ENCODE measurements around the gene SORCS1. TPM values are rescaled to one million over a fixed set of nuclear protein-coding genes. Genes with fewer than 3 reads are reported as not detected.

The SORCS1 gene
- total RNA-seq, 6 experiments from 2014 or later = 0.09 to 0.14 (median 0.10) TPM; not detected in 3

DNA sequence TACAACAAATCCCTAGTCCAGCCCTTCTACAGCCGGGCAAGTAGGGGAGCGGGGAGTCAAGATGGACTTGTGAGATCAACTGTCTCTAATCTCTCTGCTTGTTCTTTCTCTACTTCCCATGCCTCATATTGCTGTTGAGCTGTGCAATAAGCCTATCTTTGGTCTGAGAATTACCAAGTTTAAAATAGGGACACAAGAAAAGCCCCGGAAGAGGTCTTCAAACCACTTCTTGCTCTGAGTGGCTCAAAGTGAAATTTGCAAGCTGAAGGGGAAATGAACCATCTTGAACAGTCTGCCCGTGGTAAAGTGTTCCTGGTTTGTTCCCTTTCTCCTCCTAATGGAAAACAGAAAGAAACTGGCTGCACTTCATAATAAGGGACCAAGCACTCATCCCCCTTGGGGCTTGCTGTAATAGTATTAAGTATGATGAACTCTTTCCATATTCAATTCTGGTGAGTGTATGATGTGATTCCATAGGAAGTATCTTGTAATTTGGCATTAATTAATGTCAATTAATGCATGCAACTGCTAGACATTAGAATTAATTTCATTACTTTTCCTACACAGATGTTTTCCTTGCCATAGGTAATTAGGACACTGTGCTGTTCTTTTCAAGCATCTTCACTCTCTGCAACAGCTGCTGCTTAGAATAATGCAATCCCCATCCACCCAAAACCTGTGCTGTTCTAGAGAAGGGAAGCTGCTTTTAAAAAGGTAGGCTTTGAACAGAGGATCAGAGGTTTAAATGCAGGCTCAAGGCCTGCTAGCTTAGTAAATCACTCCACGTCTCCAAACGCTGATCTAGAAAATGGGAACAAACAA is 449.6 kb downstream of the SORCS1 start:
- DNase-seq = no peak
- peaks cover 4% of the 10 kb centered on the region; the same call in 1 of the 2 replicates for H3K9me3 Mint-ChIP-seq
- no peaks in the 10 kb centered on the region for H3K36me3 Mint-ChIP-seq (ENCODE audit: low read depth)
- H3K4me3 Mint-ChIP-seq = no peak overlapping the region
- TF ChIP-seq, protein P1, sequence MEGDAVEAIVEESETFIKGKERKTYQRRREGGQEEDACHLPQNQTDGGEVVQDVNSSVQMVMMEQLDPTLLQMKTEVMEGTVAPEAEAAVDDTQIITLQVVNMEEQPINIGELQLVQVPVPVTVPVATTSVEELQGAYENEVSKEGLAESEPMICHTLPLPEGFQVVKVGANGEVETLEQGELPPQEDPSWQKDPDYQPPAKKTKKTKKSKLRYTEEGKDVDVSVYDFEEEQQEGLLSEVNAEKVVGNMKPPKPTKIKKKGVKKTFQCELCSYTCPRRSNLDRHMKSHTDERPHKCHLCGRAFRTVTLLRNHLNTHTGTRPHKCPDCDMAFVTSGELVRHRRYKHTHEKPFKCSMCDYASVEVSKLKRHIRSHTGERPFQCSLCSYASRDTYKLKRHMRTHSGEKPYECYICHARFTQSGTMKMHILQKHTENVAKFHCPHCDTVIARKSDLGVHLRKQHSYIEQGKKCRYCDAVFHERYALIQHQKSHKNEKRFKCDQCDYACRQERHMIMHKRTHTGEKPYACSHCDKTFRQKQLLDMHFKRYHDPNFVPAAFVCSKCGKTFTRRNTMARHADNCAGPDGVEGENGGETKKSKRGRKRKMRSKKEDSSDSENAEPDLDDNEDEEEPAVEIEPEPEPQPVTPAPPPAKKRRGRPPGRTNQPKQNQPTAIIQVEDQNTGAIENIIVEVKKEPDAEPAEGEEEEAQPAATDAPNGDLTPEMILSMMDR (IDR thresholded peaks at IDR 0.05) = no peak
- no peak overlapping the region for H3K27ac Mint-ChIP-seq
- H3K4me1 Mint-ChIP-seq (ENCODE audit: low read depth) = no peaks in the 10 kb centered on the region
- no peaks in the 10 kb centered on the region; the same call in 1 of the 2 replicates for H3K27me3 Mint-ChIP-seq (ENCODE audit: insufficient read depth)

DNA sequence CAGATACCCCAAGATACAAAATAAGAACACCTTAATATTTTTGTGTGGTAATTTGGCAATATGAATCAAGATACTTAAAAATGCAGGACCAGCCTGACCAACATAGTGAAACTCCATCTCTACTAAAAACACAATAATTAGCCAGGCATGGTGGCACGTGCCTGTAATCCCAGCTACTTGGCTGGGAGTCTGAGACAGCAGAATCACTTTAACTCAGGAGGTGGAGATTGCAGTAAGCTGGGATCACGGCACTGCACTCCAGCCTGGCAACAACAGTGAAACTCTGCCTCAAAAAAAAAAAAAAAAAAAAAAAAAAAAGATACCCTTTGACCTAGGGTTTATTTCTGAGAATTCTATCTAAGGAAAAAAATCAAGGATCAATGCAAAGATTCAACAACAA is 450.7 kb downstream of the SORCS1 start:
- H3K27me3 Mint-ChIP-seq (ENCODE audit: insufficient read depth) = no peaks in the 10 kb centered on the region; the same call in 1 of the 2 replicates
- no peaks in the 10 kb centered on the region for H3K36me3 Mint-ChIP-seq (ENCODE audit: low read depth)
- no peak overlapping the region for H3K27ac Mint-ChIP-seq
- no peak overlapping the region for H3K4me3 Mint-ChIP-seq
- H3K4me1 Mint-ChIP-seq (ENCODE audit: low read depth) = no peaks in the 10 kb centered on the region
- peaks cover 4% of the 10 kb centered on the region; the same call in 1 of the 2 replicates for H3K9me3 Mint-ChIP-seq
- TF ChIP-seq, protein P1 (IDR thresholded peaks at IDR 0.05) = no peak
- DNase-seq = no peak

DNA sequence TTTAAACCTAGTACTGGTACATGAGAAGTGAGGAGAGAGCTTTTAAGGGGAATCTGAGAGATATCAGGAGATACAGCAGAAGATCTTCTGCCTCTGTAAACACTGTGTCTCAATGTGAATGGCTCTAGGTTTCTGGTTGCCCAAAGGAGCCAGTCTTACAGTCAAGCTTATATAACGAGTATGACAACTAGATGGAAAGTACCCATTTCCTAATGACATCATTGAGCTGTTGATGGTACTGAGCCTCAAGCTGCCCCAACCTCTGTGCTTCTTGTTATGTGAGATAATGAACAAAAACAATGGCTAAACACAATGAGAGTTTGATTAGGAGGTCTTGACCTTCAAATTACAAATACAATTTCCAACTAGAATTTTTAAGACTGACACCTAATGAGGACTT is 451.5 kb downstream of the SORCS1 start:
- H3K27me3 Mint-ChIP-seq (ENCODE audit: insufficient read depth) = no peaks in the 10 kb centered on the region; the same call in 1 of the 2 replicates
- TF ChIP-seq, protein P1 (IDR thresholded peaks at IDR 0.05) = no peak
- H3K36me3 Mint-ChIP-seq (ENCODE audit: low read depth) = no peaks in the 10 kb centered on the region
- H3K4me1 Mint-ChIP-seq (ENCODE audit: low read depth) = no peaks in the 10 kb centered on the region
- H3K9me3 Mint-ChIP-seq = peaks cover 3% of the 10 kb centered on the region; the same call in 1 of the 2 replicates
- no peak overlapping the region for H3K4me3 Mint-ChIP-seq
- no peak overlapping the region for H3K27ac Mint-ChIP-seq
- DNase-seq = no peak

DNA sequence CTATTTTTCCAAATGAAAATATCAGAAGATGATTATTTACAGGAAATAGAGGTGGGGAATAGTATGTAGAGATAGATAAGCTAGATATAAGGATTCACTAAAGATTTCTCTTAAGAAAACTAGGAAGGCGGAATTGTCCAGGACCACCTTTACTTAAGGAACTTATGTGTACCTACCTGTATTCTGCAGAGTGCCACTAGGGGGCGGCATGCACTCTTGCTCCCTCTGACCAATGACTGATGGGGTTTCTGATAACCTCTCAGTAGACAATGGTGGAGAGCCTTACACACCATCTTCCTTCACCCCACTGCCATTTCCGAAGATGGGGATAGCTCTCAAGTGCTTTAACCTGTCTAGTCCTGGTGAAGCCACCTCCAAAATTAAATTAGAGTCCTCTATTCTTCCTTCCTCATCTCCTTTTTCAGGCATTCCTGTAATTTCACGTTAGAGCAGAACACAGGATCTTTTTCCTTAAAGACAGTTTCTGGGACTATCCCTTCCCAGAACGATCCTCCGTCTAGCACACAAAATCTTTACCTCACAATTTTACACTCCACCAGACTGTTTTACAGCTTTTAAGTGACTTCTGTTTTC is 453.1 kb downstream of the SORCS1 start:
- H3K36me3 Mint-ChIP-seq (ENCODE audit: low read depth) = no peaks in the 10 kb centered on the region
- H3K27me3 Mint-ChIP-seq (ENCODE audit: insufficient read depth) = no peaks in the 10 kb centered on the region; the same call in 1 of the 2 replicates
- no peak overlapping the region for H3K4me3 Mint-ChIP-seq
- TF ChIP-seq, protein P1 (IDR thresholded peaks at IDR 0.05) = peak; percentile 86
- H3K27ac Mint-ChIP-seq = no peak overlapping the region
- no peaks in the 10 kb centered on the region for H3K4me1 Mint-ChIP-seq (ENCODE audit: low read depth)
- H3K9me3 Mint-ChIP-seq = no peaks in the 10 kb centered on the region
- no peak for DNase-seq

DNA sequence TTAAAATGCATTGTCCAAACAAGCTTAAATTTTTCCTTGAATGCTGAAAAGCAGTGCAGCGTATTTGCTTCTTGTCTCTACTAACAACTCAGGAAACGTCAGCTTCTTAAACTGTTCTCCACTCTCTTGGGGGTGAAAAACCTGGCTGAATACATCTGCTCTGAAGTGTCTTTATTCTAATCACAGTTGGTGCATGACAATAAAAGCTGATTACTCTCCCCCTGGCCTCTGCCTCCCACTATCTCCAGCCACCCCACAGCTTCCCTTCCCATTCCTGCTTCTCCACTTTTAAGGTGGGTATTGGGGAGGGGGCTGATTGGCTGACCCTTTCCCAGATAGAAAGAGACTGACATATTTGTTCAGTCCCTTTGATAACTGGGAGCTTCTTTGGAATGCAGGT is 456.0 kb downstream of the SORCS1 start:
- TF ChIP-seq, protein P1 (IDR thresholded peaks at IDR 0.05) = no peak
- Mint-ChIP-seq H3K27ac (no peak overlapping the region), H3K9me3 (no peaks in the 10 kb centered on the region), H3K27me3 (ENCODE audit: insufficient read depth) (no peaks in the 10 kb centered on the region; the same call in 1 of the 2 replicates), H3K4me1 (ENCODE audit: low read depth) (peaks cover 9% of the 10 kb centered on the region; the same call in 1 of the 2 replicates), H3K36me3 (ENCODE audit: low read depth) (no peaks in the 10 kb centered on the region), H3K4me3 (no peak overlapping the region)
- no peak for DNase-seq
